ENCODE measurements around the gene PPP1R12A.

DNA sequence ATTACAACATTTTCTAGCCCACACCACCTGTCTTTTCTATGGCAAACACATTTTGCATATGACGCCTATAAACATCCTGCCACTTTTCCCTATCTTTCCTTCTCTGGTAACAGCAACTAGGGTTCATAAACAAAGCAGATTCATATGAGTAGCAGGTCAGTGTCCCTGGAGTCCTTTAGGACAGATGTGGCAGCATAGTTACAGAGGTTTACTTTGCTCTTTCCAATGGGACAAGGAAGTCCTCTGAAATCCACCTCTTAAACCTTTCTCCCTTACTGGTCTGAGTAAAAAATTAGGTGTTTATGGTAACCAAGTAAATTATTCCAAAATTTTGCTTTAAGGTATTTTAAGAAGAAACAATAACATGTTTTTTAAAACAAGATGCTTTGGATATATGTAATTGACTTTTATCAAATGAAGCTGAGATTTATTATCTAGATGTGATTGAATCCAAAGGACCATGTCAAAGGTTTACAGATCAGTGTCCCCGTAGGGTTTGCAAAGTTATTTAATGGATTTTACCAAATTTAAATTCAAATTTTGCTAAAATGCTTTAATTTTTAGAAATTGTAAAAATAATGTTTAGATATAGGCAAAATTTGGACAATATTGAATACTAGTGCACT lies 164.9 kb downstream of the PPP1R12A start:
- TF ChIP-seq, protein P1, sequence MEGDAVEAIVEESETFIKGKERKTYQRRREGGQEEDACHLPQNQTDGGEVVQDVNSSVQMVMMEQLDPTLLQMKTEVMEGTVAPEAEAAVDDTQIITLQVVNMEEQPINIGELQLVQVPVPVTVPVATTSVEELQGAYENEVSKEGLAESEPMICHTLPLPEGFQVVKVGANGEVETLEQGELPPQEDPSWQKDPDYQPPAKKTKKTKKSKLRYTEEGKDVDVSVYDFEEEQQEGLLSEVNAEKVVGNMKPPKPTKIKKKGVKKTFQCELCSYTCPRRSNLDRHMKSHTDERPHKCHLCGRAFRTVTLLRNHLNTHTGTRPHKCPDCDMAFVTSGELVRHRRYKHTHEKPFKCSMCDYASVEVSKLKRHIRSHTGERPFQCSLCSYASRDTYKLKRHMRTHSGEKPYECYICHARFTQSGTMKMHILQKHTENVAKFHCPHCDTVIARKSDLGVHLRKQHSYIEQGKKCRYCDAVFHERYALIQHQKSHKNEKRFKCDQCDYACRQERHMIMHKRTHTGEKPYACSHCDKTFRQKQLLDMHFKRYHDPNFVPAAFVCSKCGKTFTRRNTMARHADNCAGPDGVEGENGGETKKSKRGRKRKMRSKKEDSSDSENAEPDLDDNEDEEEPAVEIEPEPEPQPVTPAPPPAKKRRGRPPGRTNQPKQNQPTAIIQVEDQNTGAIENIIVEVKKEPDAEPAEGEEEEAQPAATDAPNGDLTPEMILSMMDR (conservative IDR thresholded peaks at IDR 0.05; ENCODE audit: low read depth, low read length), result no peak
- no peak for TF ChIP-seq MAFK (IDR thresholded peaks at IDR 0.05; ENCODE audit: low read depth, low read length)
